Lower leg skin (tissue), 4 donors: ENCODE measurements around the gene MDGA2. TPM values are rescaled to one million over a fixed set of nuclear protein-coding genes. Genes with fewer than 3 reads are reported as not detected.
"Not testable (repeated sequence)": the region's sequence is repeated elsewhere in the genome, so short reads cannot be mapped to it uniquely, and the experiment has no call there.

Experiments
- DNase-seq, 2 donors: peaks; one replicate each; pipeline ENCODE4 v3.0.0-alpha.2; 2019; ENCODE audit warnings: low spot score in 2 of 2
- H3K4me3 ChIP-seq: fragments of 200-600 bp; sonication (generic); 2 replicates; pipeline ENCODE4 v1.5.1; 2017; ENCODE audit warnings: mild to moderate bottlenecking, low read depth; ENCODE audit not compliant: poor library complexity, severe bottlenecking
- CTCF ChIP-seq, 3 donors: fragments of 450-650 bp; IDR thresholded peaks; one replicate each; pipeline ENCODE4 v1.5.1; 2016; ENCODE audit warnings: antibody characterized with exemption in 3 of 3, mild to moderate bottlenecking in 3 of 3, moderate library complexity in 2 of 3
- POLR2A ChIP-seq, 2 donors: fragments of 450-650 bp; IDR thresholded peaks; one replicate each; pipeline ENCODE4 v1.6.1; 2016 to 2017; ENCODE audit warnings: antibody characterized with exemption in 2 of 2, mild to moderate bottlenecking in 1 of 2, moderate library complexity in 1 of 2
- WGBS, 2 donors: methylation state at CpG; one replicate each; pipeline ENCODE4 v1.1.5; 2018; 5-methylcytosine and 5-hydroxymethylcytosine counted together
- intact Hi-C: fragments of 100-400 bp; cut with DNase I; formaldehyde crosslinking; loops from one replicate; pipeline ENCODE4 v1.15.0; 2023; ENCODE audit warnings: low total_unique reads
- total RNA-seq, 4 donors: library from RNA; depleted of rRNA; stranded (reverse); fragments of >200 nt; gene quantifications; one replicate each; pipeline ENCODE4 v1.1.0, GENCODE V29; 2016

Gene MDGA2
- total RNA-seq, 4 donors from 2014 or later = 0.15 to 0.78 (median 0.24) TPM

- WGBS, 2 donors = 86 to 93% methylated on average over 3 of the region's 3 CpGs
- H3K4me3 ChIP-seq = no peak overlapping the region
- intact Hi-C loops = no loop called here
- TF ChIP-seq CTCF (IDR thresholded peaks at IDR 0.05) (no peak), POLR2A (IDR thresholded peaks at IDR 0.05) (no peak)
- DNase-seq = no peak
Observed at GRCh38 chr14:47327336-47327735, 348.1 kb downstream of the MDGA2 start.

GRCh38 chr14:47322751-47323150, 352.7 kb downstream of the MDGA2 start:
- 83 to 84% methylated on average over 2 of the region's 2 CpGs for WGBS, 2 donors
- no peak for DNase-seq
- TF ChIP-seq CTCF (IDR thresholded peaks at IDR 0.05) = no peak
- TF ChIP-seq POLR2A (IDR thresholded peaks at IDR 0.05) = no peak
- intact Hi-C loops = no loop called here
- no peak overlapping the region for H3K4me3 ChIP-seq

GRCh38 chr14:47302121-47302520, 373.3 kb downstream of the MDGA2 start:
- no peak for DNase-seq
- no peak for TF ChIP-seq CTCF (IDR thresholded peaks at IDR 0.05)
- no peak for TF ChIP-seq POLR2A (IDR thresholded peaks at IDR 0.05)
- H3K4me3 ChIP-seq = no peak overlapping the region
- intact Hi-C loops = no loop called here
- WGBS, 2 donors = 78 to 80% methylated on average over 2 of the region's 2 CpGs

GRCh38 chr14:47300796-47301195, 374.6 kb downstream of the MDGA2 start:
- TF ChIP-seq POLR2A (IDR thresholded peaks at IDR 0.05) (no peak), CTCF (IDR thresholded peaks at IDR 0.05) (no peak)
- WGBS, 2 donors = 34 to 36% methylated on average over 3 of the region's 3 CpGs
- intact Hi-C loops = no loop called here
- H3K4me3 ChIP-seq = no peak overlapping the region
- DNase-seq = no peak

- TF ChIP-seq POLR2A (IDR thresholded peaks at IDR 0.05) = no peak
- TF ChIP-seq CTCF (IDR thresholded peaks at IDR 0.05) = no peak
- no peak overlapping the region for H3K4me3 ChIP-seq
- DNase-seq = no peak
- 54 to 57% methylated on average over 1 of the region's 1 CpG for WGBS, 2 donors
- intact Hi-C loops = no loop called here
Observed at GRCh38 chr14:47297374-47297773, 378.0 kb downstream of the MDGA2 start.

- intact Hi-C loops = no loop called here
- TF ChIP-seq CTCF (IDR thresholded peaks at IDR 0.05) (no peak), POLR2A (IDR thresholded peaks at IDR 0.05) (no peak)
- 88 to 93% methylated on average over 1 of the region's 1 CpG for WGBS, 2 donors
- no peak for DNase-seq
- H3K4me3 ChIP-seq = no peak overlapping the region
Observed at GRCh38 chr14:47284283-47284682, 391.1 kb downstream of the MDGA2 start.

- intact Hi-C loops, DNase-seq, H3K4me3 ChIP-seq: not testable (repeated sequence)
- 93 to 96% methylated on average over 16 of the region's 16 CpGs for WGBS, 2 donors
Observed at GRCh38 chr14:47281761-47282160, 393.6 kb downstream of the MDGA2 start.
